Ramos (cell line): Measurements from ENCODE around the gene PCCA.
"Not testable (repeated sequence)": the region's sequence is repeated elsewhere in the genome, so short reads cannot be mapped to it uniquely, and the experiment has no call there.

Experiments used
- in situ Hi-C: fragments of 300-500 bp; cut with MboI; formaldehyde crosslinking; loops from one replicate; pipeline ENCODE4 v1.14.3; 2022; ENCODE audit warnings: low sequenced_read_pairs; ENCODE audit not compliant: unreplicated experiment

The PCCA gene

DNA sequence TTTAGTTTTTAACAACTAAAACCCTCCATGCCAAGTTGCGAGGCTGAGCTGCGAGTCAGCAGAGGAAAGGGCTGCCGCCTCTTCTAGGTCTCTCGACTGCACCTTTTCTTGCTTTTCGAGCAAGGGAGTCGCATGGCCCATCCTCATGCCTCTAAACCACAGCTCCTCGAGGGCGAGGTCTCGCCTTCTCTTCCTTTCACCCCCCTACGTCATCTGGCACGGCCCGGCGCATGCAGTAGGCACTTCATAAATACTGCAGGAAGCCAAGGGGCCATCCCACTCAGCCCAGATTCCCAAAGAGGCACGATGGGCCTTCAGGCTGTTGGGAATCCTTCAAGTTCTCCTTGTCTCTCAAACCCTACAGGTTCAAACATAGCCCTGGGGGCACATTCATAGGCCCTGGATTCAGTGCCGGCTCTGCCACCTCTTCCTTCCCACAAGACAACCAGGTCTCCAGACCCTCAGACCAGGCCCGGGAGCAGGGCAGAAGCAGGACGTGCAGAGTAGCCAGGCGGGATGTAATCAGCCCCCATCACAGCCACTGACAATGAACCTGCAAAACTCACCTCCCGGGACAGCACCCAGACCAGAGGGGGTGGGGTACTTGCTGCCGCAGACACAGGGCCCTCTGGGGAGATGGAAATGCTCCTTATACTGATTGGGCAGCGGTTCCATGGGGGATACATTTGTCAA is 458.0 kb downstream of the PCCA start:
- in situ Hi-C loops, result no loop called here

GRCh38 chr13:100547791-100548201 is 458.9 kb downstream of the PCCA start:
- in situ Hi-C loops, result no loop called here

DNA sequence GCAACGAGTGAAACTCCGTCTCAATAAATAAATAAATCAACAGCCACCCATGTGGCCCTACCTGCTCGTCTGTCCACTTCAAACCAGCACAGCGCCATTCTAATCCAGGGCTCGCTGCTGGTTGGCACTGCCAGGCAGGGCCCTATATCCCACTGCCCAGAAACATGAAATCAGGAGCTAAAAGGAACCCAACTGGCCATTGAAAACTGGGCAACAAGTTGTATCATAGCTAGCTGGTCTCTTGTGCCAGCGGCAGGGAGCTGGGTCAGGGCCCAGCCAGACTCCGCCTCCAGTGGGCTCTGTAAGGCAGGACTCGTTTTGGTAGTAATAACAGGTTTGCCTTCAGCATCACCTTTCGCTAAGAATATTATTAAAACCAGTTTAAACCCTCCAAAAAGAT is 460.4 kb downstream of the PCCA start:
- in situ Hi-C loops, result no loop called here

DNA sequence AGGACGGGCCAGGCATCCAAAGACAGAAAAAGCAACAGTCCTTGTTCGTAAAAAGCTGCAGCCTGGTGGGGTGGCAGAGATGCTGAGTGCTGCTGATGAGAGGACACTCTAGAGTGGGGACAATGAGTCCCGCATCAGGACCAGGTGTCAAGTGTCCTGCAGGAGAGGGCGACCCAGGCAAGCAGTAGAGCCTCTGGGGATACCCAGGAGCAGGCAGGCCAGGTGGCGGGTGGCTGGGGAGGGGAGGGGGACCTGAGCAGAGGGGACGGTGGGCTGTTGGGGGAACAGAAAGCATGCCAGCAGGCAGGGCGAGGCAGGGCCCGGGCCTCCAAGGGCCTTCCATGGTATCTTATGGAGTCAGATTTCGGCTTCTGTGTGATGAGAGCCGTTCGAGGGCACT is 463.9 kb downstream of the PCCA start:
- in situ Hi-C loops, result no loop called here

GRCh38 chr13:100559886-100560285 is 471.0 kb downstream of the PCCA start:
- in situ Hi-C loops, result loop anchor here (10.0 kb wide), 1 partner anchor 565 kb away; no protein-coding TSS in a partner anchor

DNA sequence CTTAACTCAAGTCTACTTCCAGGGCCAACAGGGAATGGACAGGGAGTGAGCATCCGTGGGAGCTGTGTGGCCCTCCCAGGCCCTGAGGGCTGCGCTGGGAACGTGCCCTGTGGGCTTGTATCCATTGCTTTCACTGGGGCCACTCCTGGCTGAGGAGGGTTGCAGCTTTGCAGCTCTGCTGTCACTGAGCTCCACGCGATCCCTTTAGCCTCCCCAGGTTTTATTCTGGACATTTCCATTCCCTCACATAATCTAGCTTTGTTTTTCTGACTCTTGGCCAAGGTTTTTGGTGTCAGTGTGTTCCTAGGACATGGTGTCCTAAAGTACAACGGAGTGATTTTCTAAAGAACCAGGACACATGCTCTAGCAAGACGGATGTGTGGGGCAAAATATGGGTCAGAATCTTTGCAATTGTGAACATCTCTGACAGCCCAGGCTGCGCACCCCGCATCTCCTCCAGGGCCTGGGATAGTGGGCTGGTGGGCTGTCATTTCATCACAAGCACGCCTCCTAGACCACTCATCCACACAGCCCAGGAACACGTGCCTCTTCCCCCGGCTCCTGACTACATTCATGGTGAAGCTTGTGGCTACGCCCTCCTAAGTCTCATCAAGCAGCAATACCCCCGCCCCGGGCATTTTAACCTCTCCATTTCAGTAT is 471.7 kb downstream of the PCCA start:
- in situ Hi-C loops, result loop anchor here (10.0 kb wide), 1 partner anchor 564 kb away; no protein-coding TSS in a partner anchor

- in situ Hi-C loops, result loop anchor here (10.0 kb wide), 1 partner anchor 564 kb away; no protein-coding TSS in a partner anchor
These were observed 472.2 kb downstream of the PCCA start for GRCh38 chr13:100561158-100561499.

DNA sequence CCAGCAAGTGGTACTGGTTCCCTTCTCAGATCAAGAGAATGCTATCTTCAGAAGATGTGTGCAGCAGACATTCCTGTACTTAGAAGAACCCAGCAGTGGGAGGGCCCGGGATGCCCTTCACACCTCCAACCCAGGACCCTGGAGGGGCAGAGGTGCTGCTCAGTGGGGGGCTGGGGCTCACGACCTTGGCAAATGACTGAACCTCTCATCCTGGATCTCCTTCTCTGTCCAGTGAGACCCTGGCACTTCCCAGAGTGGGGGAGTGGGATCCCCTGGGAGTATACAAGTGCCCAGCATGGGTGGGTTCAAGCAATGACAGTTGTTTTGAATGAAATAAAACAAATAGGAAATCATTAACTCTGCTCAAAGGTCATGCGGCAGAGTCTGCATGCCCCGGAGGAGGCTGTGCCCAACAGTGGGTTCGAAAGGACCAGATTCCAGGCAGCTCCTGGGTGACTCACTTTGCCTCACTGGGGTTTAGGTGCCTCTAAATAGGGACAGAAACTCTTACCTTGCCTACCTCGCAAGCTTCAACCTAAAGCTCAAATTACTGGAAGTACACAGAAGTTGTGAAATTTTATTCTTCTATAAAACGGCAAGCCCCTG is 472.8 kb downstream of the PCCA start:
- in situ Hi-C loops, result loop anchor here (10.0 kb wide), 1 partner anchor 563 kb away; no protein-coding TSS in a partner anchor

DNA sequence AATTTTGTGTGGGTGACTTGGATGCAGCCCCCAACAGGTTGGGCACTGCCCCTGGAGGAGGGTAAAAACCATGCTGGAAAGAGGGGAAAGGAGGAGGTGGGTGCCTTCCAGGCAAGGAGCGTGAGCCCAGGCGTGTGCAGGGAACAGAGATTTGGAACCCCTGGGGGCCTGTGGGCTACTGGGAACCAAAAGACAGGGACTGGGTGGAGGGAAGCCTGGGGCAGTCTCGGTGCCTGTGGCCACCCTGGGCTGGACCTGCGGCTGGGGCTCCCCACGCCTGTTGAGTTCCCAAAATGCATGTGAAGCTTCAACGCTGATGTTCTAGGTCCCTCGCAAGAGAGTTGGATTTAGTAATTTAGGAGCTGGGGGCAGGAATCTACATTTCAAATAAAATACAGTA is 474.9 kb downstream of the PCCA start:
- in situ Hi-C loops, result loop anchor here (10.0 kb wide), 1 partner anchor 561 kb away; no protein-coding TSS in a partner anchor

- in situ Hi-C loops, result loop anchor here (10.0 kb wide), 1 partner anchor 560 kb away; no protein-coding TSS in a partner anchor
These were observed 475.7 kb downstream of the PCCA start for GRCh38 chr13:100564444-100565223.

- in situ Hi-C loops, result loop anchor here (10.0 kb wide), 1 partner anchor 560 kb away; no protein-coding TSS in a partner anchor
These were observed 476.4 kb downstream of the PCCA start for GRCh38 chr13:100565286-100565685.

- in situ Hi-C loops, result loop anchor here (10.0 kb wide), 1 partner anchor 558 kb away; no protein-coding TSS in a partner anchor
These were observed 477.6 kb downstream of the PCCA start for GRCh38 chr13:100566543-100566942.

- in situ Hi-C loops, result no loop called here
These were observed 484.2 kb downstream of the PCCA start for GRCh38 chr13:100573121-100573520.

GRCh38 chr13:100577239-100577638 is 488.3 kb downstream of the PCCA start:
- in situ Hi-C loops, result not testable (repeated sequence)
